NCI-H187 (cell line): ENCODE data around the gene LARGE1.
"Not testable (repeated sequence)": the region's sequence is repeated elsewhere in the genome, so short reads cannot be mapped to it uniquely, and the experiment has no call there.

Experiments used
- DNase-seq, 2 experiments: peaks; one replicate each; lab custom pipeline; 2025; lab: John Stamatoyannopoulos, UW

The LARGE1 gene

GRCh38 chr22:33884829-33885228 is 35.4 kb downstream of the LARGE1 start:
- no peak for DNase-seq

GRCh38 chr22:33883961-33884808 is 36.1 kb downstream of the LARGE1 start:
- no peak for DNase-seq

GRCh38 chr22:33883561-33883960 is 36.7 kb downstream of the LARGE1 start:
- DNase-seq: no peak

GRCh38 chr22:33882991-33883390 is 37.3 kb downstream of the LARGE1 start:
- no peak for DNase-seq

GRCh38 chr22:33880986-33881385 is 39.3 kb downstream of the LARGE1 start:
- DNase-seq: no peak

- DNase-seq: no peak
These were observed 40.5 kb downstream of the LARGE1 start for GRCh38 chr22:33879796-33880195.

GRCh38 chr22:33875316-33875715 is 45.0 kb downstream of the LARGE1 start:
- DNase-seq: no peak

- DNase-seq: no peak
These were observed 46.1 kb downstream of the LARGE1 start for GRCh38 chr22:33874206-33874605.

- DNase-seq: no peak
These were observed 46.6 kb downstream of the LARGE1 start for GRCh38 chr22:33873666-33874065.

- no peak for DNase-seq
These were observed 47.1 kb downstream of the LARGE1 start for GRCh38 chr22:33873186-33873585.

- DNase-seq: no peak
These were observed 48.3 kb downstream of the LARGE1 start for GRCh38 chr22:33871935-33872334.

- no peak for DNase-seq
These were observed 50.3 kb downstream of the LARGE1 start for GRCh38 chr22:33869946-33870345.

GRCh38 chr22:33867971-33868370 is 52.3 kb downstream of the LARGE1 start:
- no peak for DNase-seq

GRCh38 chr22:33867118-33867866 is 53.0 kb downstream of the LARGE1 start:
- no peak for DNase-seq

- DNase-seq: no peak
These were observed 53.8 kb downstream of the LARGE1 start for GRCh38 chr22:33866511-33866910.

GRCh38 chr22:33865996-33866395 is 54.3 kb downstream of the LARGE1 start:
- DNase-seq: no peak

GRCh38 chr22:33865248-33865647 is 55.0 kb downstream of the LARGE1 start:
- DNase-seq: no peak

GRCh38 chr22:33864723-33865130 is 55.5 kb downstream of the LARGE1 start:
- DNase-seq: no peak

GRCh38 chr22:33861216-33861875 is 58.9 kb downstream of the LARGE1 start:
- no peak for DNase-seq

- DNase-seq: no peak
These were observed 59.9 kb downstream of the LARGE1 start for GRCh38 chr22:33860386-33860785.

- no peak for DNase-seq
These were observed 61.0 kb downstream of the LARGE1 start for GRCh38 chr22:33859311-33859710.

- not testable (repeated sequence) for DNase-seq
These were observed 61.6 kb downstream of the LARGE1 start for GRCh38 chr22:33858653-33859052.

GRCh38 chr22:33857767-33858166 is 62.5 kb downstream of the LARGE1 start:
- not testable (repeated sequence) for DNase-seq
